ENCODE measurements around the gene UFD1.

UFD1 gene

GRCh38 chr22:19525116-19525660, 46.2 kb upstream of the UFD1 start:
- TF ChIP-seq CTCF (IDR thresholded peaks at IDR 0.05; ENCODE audit: low read depth, low read length) = no peak
- no peak for DNase-seq (ENCODE audit: low read depth, low spot score)
- in situ Hi-C loops (cut with HindIII; ENCODE audit: low sequenced_read_pairs) = no loop called here
- H3K4me3 ChIP-seq (ENCODE audit: low read depth, low read length) = no peak overlapping the region

- DNase-seq (ENCODE audit: low read depth, low spot score) = peak; percentile 9
- in situ Hi-C loops (cut with HindIII; ENCODE audit: low sequenced_read_pairs) = no loop called here
- no peak for TF ChIP-seq CTCF (IDR thresholded peaks at IDR 0.05; ENCODE audit: low read depth, low read length)
- peak within 1 kb of the TSS; percentile 26 for H3K4me3 ChIP-seq (ENCODE audit: low read depth, low read length)
Observed at GRCh38 chr22:19524170-19525115, 45.5 kb upstream of the UFD1 start, which contains the start of gene CLDN5. Gene CLDN5 (minus strand): TSS chr22:19524410. CDS start chr22:19524255, 155 bp downstream.

- peak overlapping the region; percentile 26 for H3K4me3 ChIP-seq (ENCODE audit: low read depth, low read length)
- no peak for TF ChIP-seq CTCF (IDR thresholded peaks at IDR 0.05; ENCODE audit: low read depth, low read length)
- in situ Hi-C loops (cut with HindIII; ENCODE audit: low sequenced_read_pairs) = no loop called here
- DNase-seq (ENCODE audit: low read depth, low spot score) = peak; percentile 28
Observed at GRCh38 chr22:19523240-19524169, 44.5 kb upstream of the UFD1 start.

GRCh38 chr22:19522881-19523239, 43.9 kb upstream of the UFD1 start:
- no peak for TF ChIP-seq CTCF (IDR thresholded peaks at IDR 0.05; ENCODE audit: low read depth, low read length)
- in situ Hi-C loops (cut with HindIII; ENCODE audit: low sequenced_read_pairs) = no loop called here
- DNase-seq (ENCODE audit: low read depth, low spot score) = no peak
- H3K4me3 ChIP-seq (ENCODE audit: low read depth, low read length) = peak overlapping the region; percentile 18

- TF ChIP-seq CTCF (IDR thresholded peaks at IDR 0.05; ENCODE audit: low read depth, low read length) = no peak
- in situ Hi-C loops (cut with HindIII; ENCODE audit: low sequenced_read_pairs) = no loop called here
- no peak overlapping the region for H3K4me3 ChIP-seq (ENCODE audit: low read depth, low read length)
- no peak for DNase-seq (ENCODE audit: low read depth, low spot score)
Observed at GRCh38 chr22:19522190-19522880, 43.3 kb upstream of the UFD1 start.

All from astrocyte of the spinal cord (primary cell).